B cell (primary cell): Measurements from ENCODE around the gene BICRAL. TPM values are rescaled to one million over a fixed set of nuclear protein-coding genes. Genes with fewer than 3 reads are reported as not detected.

Experiments
- ATAC-seq: fragments of 200-7000 bp; cut with Tn5 transposase; one replicate; pipeline ENCODE4 v1.10.0; 2021; ENCODE audit warnings: low read depth, mild to moderate bottlenecking, moderate number of reproducible peaks, moderate library complexity
- CTCF ChIA-PET: fragments of 350-600 bp; sonication (Branson Sonifier 250); formaldehyde crosslinking; loops from one replicate; lab custom pipeline; 2021; ENCODE audit warnings: antibody characterized with exemption, inconsistent platforms; lab: Charles Lee
- POLR2A ChIA-PET: fragments of 350-600 bp; sonication (Branson Sonifier 250); formaldehyde crosslinking; loops from one replicate; lab custom pipeline; 2021; ENCODE audit warnings: antibody characterized with exemption; lab: Charles Lee
- DNase-seq: peaks from one replicate; pipeline ENCODE4 v3.0.0; 2013
- H2AFZ ChIP-seq: 2 replicates; pipeline ENCODE4 v1.6.1; 2012; ENCODE audit warnings: mild to moderate bottlenecking, low read depth, low read length; ENCODE audit not compliant: insufficient read depth, poor library complexity, severe bottlenecking
- H3K27ac ChIP-seq, 2 donors: 1 replicate in 1 of 2; 2 replicates in 1 of 2; pipeline ENCODE4 v1.5.1; 2012 to 2013; ENCODE audit warnings: low read length in 2 of 2, mild to moderate bottlenecking in 2 of 2, moderate library complexity in 1 of 2
- H3K27me3 ChIP-seq, 4 experiments: fragments of 200-600 bp in 1 of 4; sonication (generic) in 1 of 4; replicated peaks in 1 of 4; 1 replicate in 2 of 4; 2 replicates in 2 of 4; pipeline versions ENCODE4 v1.6.1 to v1.7.0; 2013 to 2016; ENCODE audit warnings: low read length in 3 of 4, mild to moderate bottlenecking in 2 of 4, mixed read lengths in 1 of 4, moderate library complexity in 1 of 4; ENCODE audit not compliant: insufficient read depth in 4 of 4, control insufficient read depth in 3 of 4; ENCODE audit errors: control extremely low read depth in 1 of 4
- H3K36me3 ChIP-seq, 2 experiments: replicated peaks in 1 of 2; 1 replicate in 1 of 2; 2 replicates in 1 of 2; pipeline versions ENCODE4 v1.6.1 to v1.7.1; 2013; ENCODE audit warnings: low read length in 1 of 2; ENCODE audit not compliant: insufficient read depth in 2 of 2, control insufficient read depth in 1 of 2; ENCODE audit errors: control extremely low read depth in 1 of 2, extremely low read depth in 1 of 2
- H3K4me1 ChIP-seq, 2 donors: fragments of 200-600 bp in 1 of 2; sonication (generic) in 1 of 2; 1 replicate in 1 of 2; 2 replicates in 1 of 2; pipeline versions ENCODE4 v1.5.1 to v1.6.1; 2013 to 2017; ENCODE audit warnings: low read length in 2 of 2; ENCODE audit not compliant: control insufficient read depth in 2 of 2, insufficient read depth in 2 of 2
- H3K4me2 ChIP-seq: replicated peaks from 2 replicates; pipeline ENCODE3; 2012; ENCODE audit warnings: mild to moderate bottlenecking, low read depth, low read length; ENCODE audit not compliant: poor library complexity, severe bottlenecking
- H3K4me3 ChIP-seq, 5 experiments: fragments of 200-600 bp in 1 of 5; sonication (generic) in 1 of 5; 1 replicate in 3 of 5; 2 replicates in 2 of 5; pipeline versions ENCODE4 v1.5.1 to v1.7.0; 2011 to 2016; ENCODE audit warnings: low read length in 4 of 5, mild to moderate bottlenecking in 4 of 5, low read depth in 2 of 5, control low read depth in 1 of 5, moderate library complexity in 1 of 5; ENCODE audit not compliant: insufficient read depth in 1 of 5; ENCODE audit errors: control extremely low read depth in 1 of 5, extremely low read depth in 1 of 5
- H3K79me2 ChIP-seq: fragments of 200-600 bp; sonication (generic); one replicate; pipeline ENCODE4 v1.6.0; 2016; ENCODE audit warnings: low read length; ENCODE audit not compliant: control insufficient read depth, insufficient read depth
- H3K9ac ChIP-seq: fragments of 200-600 bp; sonication (generic); 2 replicates; pipeline ENCODE4 v1.6.1; 2017; ENCODE audit warnings: mild to moderate bottlenecking, low read length, moderate library complexity
- H3K9me3 ChIP-seq, 3 donors: one replicate each; pipeline versions ENCODE4 v1.6.1 to v1.7.1; 2013; ENCODE audit warnings: low read length in 2 of 3; ENCODE audit not compliant: control insufficient read depth in 2 of 3, insufficient read depth in 1 of 3; ENCODE audit errors: control extremely low read depth in 1 of 3
- H4K20me1 ChIP-seq: 2 replicates; pipeline ENCODE4 v1.6.0; 2012; ENCODE audit warnings: mild to moderate bottlenecking, low read length; ENCODE audit not compliant: insufficient read depth, control insufficient read depth, poor library complexity, severe bottlenecking
- H3K27ac Mint-ChIP-seq: one replicate; pipeline ENCODE4 v1.8.0; 2021; ENCODE audit warnings: mixed read lengths
- H3K27me3 Mint-ChIP-seq: one replicate; pipeline ENCODE4 v1.8.0; 2021; ENCODE audit warnings: mixed read lengths
- H3K4me1 Mint-ChIP-seq: one replicate; pipeline ENCODE4 v1.8.0; 2021; ENCODE audit warnings: mixed read lengths
- H3K4me3 Mint-ChIP-seq: one replicate; pipeline ENCODE4 v1.8.0; 2021; ENCODE audit warnings: mixed read lengths
- H3K9me3 Mint-ChIP-seq: one replicate; pipeline ENCODE4 v1.8.0; 2022; ENCODE audit warnings: mixed read lengths; ENCODE audit not compliant: insufficient read depth
- EZH2 ChIP-seq: IDR thresholded peaks from 2 replicates; pipeline ENCODE4 v1.6.1; 2012; ENCODE audit warnings: borderline replicate concordance, low read depth, mild to moderate bottlenecking, moderate library complexity, low read length; ENCODE audit not compliant: insufficient read depth, poor library complexity, severe bottlenecking
- WGBS: methylation state at CpG from one replicate; pipeline ENCODE4 v1.1.5; 2013; ENCODE audit warnings: missing lambda C conversion rate; ENCODE audit not compliant: insufficient coverage; 5-methylcytosine and 5-hydroxymethylcytosine counted together
- intact Hi-C: fragments of 100-400 bp; cut with micrococcal nuclease; formaldehyde crosslinking; loops from one replicate; pipeline ENCODE4 v1.10.0; 2022
- polyA plus RNA-seq: library from polyadenylated mRNA; depleted of rRNA; stranded (reverse); fragments of >200 nt; gene quantifications from 2 replicates; pipeline ENCODE4 v1.2.3, GENCODE V29; 2012
- total RNA-seq, 2 donors: library from RNA; stranded (reverse); fragments of 120-200 nt in 1 of 2; gene quantifications; 1 replicate in 1 of 2; 2 replicates in 1 of 2; pipeline versions ENCODE4 v1.2.3 to v1.2.4, GENCODE V29; 2013 to 2022
- TF ChIP-seq, protein P1 (sequence below): fragments of 200-600 bp; IDR thresholded peaks from one replicate; pipeline ENCODE4 v1.8.0; 2022; ENCODE audit warnings: antibody characterized with exemption, mild to moderate bottlenecking

BICRAL gene
- total and polyA plus RNA-seq, 2 donors (not counting 1 experiment from before 2014, with no cell fraction given), result 17.5 to 34.1 TPM

DNA sequence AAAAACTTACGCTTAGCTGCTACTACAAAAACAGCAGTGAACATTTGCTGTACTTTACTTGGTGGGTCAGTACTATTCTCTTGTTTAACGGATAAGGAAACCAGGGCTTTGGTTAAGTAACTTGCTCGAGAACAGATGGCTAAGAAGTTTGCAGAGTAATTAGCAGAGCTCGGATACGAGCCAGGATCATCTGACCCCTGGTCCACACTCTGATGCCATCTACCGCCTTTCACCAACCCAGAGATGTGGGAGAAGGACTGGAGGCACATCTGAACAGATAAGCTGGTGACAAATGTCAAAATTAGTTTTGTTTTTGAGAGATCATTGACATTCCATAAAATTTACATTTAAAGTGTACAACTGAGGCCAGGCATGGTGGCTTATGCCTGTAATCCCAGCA, 78.6 kb downstream of the BICRAL start:
- no peak overlapping the region for H2AFZ ChIP-seq
- WGBS, result 100% methylated on average over 2 of the region's 6 CpGs
- Mint-ChIP-seq H3K4me3 (no peak overlapping the region), H3K4me1 (no peaks in the 10 kb centered on the region), H3K27me3 (no peaks in the 10 kb centered on the region), H3K27ac (no peak overlapping the region), H3K9me3 (no peaks in the 10 kb centered on the region)
- no peaks in the 10 kb centered on the region for H3K79me2 ChIP-seq
- H3K4me2 ChIP-seq, result no peak overlapping the region
- no peaks in the 10 kb centered on the region for H3K4me1 ChIP-seq
- H3K4me3 ChIP-seq, result no peak overlapping the region
- H3K9ac ChIP-seq, result no peak overlapping the region
- H4K20me1 ChIP-seq, result no peaks in the 10 kb centered on the region
- peaks cover 5 to 70% of the 10 kb centered on the region in 2 experiments for H3K36me3 ChIP-seq
- TF ChIP-seq, protein P1, sequence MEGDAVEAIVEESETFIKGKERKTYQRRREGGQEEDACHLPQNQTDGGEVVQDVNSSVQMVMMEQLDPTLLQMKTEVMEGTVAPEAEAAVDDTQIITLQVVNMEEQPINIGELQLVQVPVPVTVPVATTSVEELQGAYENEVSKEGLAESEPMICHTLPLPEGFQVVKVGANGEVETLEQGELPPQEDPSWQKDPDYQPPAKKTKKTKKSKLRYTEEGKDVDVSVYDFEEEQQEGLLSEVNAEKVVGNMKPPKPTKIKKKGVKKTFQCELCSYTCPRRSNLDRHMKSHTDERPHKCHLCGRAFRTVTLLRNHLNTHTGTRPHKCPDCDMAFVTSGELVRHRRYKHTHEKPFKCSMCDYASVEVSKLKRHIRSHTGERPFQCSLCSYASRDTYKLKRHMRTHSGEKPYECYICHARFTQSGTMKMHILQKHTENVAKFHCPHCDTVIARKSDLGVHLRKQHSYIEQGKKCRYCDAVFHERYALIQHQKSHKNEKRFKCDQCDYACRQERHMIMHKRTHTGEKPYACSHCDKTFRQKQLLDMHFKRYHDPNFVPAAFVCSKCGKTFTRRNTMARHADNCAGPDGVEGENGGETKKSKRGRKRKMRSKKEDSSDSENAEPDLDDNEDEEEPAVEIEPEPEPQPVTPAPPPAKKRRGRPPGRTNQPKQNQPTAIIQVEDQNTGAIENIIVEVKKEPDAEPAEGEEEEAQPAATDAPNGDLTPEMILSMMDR, result no peak
- TF ChIP-seq EZH2, result no peak
- H3K27ac ChIP-seq, result no peak overlapping the region
- no peak for ATAC-seq
- POLR2A ChIA-PET, result no interaction called here
- CTCF ChIA-PET, result no interaction called here
- no peaks in the 10 kb centered on the region for H3K27me3 ChIP-seq
- H3K9me3 ChIP-seq, result no peaks in the 10 kb centered on the region
- no peak for DNase-seq
- intact Hi-C loops, result no loop called here

DNA sequence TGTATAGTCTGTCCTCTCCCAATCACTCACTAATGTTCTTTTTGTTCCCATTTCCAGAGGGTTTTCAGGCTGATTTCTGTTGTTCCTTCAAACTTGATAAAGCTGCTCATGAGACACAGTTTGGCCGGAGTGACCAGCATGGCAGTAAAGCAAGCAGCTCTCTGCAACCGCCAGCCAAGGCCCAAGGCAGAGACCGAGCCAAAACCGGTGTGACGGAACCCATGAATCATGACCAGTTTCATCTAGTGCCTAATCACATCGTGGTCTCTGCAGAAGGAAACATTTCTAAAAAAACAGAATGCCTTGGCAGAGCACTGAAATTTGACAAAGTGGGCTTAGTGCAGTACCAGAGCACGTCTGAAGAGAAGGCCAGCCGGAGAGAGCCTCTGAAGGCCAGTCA, 82.8 kb downstream of the BICRAL start:
- WGBS, result 91% methylated on average over 8 of the region's 8 CpGs
- H3K36me3 ChIP-seq, result peaks cover 5 to 63% of the 10 kb centered on the region in 2 experiments
- H3K27ac Mint-ChIP-seq, result no peak overlapping the region
- H3K27me3 Mint-ChIP-seq, result no peaks in the 10 kb centered on the region
- ChIA-PET POLR2A (no interaction called here), CTCF (interaction anchor here (0.7 to 1.2 kb wide), 2 partner anchors 18 to 202 kb away, joined by 3 to 5 read pairs; no protein-coding TSS in a partner anchor)
- H3K79me2 ChIP-seq, result no peaks in the 10 kb centered on the region
- no peak overlapping the region for H3K27ac ChIP-seq
- no peaks in the 10 kb centered on the region for H3K9me3 Mint-ChIP-seq
- H3K27me3 ChIP-seq, result no peaks in the 10 kb centered on the region
- DNase-seq (no peak), ATAC-seq (no peak)
- no peak overlapping the region for H3K4me3 ChIP-seq
- H3K9me3 ChIP-seq, result no peaks in the 10 kb centered on the region
- intact Hi-C loops, result no loop called here
- H3K4me2 ChIP-seq, result no peak overlapping the region
- H3K9ac ChIP-seq, result no peak overlapping the region
- H4K20me1 ChIP-seq, result no peaks in the 10 kb centered on the region
- no peak for TF ChIP-seq EZH2
- TF ChIP-seq, protein P1, result no peak
- H2AFZ ChIP-seq, result no peak overlapping the region
- no peaks in the 10 kb centered on the region for H3K4me1 Mint-ChIP-seq
- no peaks in the 10 kb centered on the region for H3K4me1 ChIP-seq
- H3K4me3 Mint-ChIP-seq, result no peak overlapping the region
